ENCODE measurements around the gene WARS2.

DNA sequence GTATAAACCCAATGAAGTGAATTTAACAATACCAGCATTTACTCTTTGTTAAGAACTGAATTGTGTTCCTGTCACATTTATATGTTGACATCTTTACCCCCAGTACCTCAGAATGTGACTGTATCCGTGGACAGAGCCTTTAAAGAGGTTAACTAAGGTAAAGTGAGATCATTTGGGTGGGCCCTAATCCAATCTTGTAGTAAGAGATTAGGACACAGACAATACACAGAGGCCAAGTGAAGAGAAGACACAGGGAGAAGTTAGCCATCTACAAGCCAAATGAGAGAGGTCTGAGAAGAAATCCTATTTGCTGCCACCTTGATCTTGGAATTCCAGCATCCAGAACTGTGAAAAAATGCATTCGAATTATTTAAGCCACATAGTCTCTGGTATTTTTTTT is 22.9 kb upstream of the WARS2 start:
- TF ChIP-seq, protein P1, sequence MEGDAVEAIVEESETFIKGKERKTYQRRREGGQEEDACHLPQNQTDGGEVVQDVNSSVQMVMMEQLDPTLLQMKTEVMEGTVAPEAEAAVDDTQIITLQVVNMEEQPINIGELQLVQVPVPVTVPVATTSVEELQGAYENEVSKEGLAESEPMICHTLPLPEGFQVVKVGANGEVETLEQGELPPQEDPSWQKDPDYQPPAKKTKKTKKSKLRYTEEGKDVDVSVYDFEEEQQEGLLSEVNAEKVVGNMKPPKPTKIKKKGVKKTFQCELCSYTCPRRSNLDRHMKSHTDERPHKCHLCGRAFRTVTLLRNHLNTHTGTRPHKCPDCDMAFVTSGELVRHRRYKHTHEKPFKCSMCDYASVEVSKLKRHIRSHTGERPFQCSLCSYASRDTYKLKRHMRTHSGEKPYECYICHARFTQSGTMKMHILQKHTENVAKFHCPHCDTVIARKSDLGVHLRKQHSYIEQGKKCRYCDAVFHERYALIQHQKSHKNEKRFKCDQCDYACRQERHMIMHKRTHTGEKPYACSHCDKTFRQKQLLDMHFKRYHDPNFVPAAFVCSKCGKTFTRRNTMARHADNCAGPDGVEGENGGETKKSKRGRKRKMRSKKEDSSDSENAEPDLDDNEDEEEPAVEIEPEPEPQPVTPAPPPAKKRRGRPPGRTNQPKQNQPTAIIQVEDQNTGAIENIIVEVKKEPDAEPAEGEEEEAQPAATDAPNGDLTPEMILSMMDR (IDR thresholded peaks at IDR 0.05; ENCODE audit: low read length): no peak
- no peak for TF ChIP-seq EZH2 (optimal IDR thresholded peaks at IDR 0.05; ENCODE audit: low read depth, low read length)
